Fibroblast of gingiva (primary cell): ENCODE measurements around the gene PSMB2.

Source experiments
- DNase-seq: peaks from one replicate; pipeline ENCODE4 v3.0.0-alpha.2; 2011; ENCODE audit warnings: low read depth

PSMB2 gene

DNA sequence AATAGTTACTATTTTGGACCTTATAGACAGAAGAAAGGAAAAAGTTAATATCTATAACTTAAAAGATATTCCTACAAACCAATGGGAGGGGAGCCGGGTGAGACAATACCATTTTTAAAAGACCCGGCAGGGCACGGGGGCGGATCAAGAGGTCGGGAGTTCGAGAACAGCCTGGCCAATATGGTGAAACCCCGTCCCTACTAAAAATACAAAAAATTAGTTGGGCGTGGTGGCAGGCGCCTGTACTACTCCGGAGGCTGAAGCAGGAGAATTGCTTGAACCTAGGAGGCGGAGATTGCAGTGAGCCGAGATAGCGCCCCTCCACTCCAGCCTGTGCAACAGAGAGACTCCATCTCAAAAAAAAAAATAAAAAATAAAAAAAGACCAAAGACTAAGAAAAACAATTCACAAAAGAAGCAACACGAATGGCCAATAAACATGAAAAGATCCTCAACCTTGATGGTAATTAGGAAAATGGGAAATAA is 1.2 kb upstream of the PSMB2 start:
- no peak for DNase-seq

DNA sequence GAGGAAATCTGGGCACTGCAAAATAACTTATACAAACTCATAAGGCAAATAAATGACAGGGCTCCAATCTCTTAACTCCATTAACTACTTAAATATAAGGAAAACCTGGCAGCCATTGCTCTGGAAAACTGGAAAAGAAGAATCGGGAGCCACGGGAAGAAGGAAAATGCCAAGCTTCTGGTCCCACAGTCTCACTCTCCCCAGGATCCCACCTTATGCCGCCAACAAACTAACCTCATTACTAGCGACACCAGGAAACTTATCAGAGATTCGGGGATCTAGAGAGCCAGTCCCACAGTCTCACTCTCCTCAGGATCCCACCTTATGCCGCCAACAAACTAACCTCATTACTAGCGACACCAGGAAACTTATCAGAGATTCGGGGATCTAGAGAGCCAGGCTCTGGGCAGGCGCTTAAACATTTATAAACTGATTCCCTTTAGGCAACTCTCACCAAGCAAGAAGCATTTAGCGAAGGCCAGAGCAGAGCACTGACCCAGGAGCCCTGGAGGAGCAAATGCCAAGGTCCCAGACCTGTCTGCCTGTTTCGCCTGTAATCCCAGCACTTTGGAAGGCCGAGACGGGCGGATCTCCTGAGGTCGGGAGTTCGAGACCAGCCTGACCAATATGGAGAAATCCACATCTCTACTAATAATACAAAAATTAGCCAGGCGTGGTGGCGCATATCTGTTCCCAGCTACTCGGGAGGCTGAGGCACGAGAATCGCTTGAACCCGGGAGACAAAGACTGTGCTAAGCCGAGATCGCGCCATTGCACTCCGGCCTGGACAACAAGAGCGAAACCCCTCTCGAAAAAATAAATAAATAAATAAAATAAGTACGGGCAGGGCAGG is 720 bp downstream of the PSMB2 start:
- DNase-seq = no peak

DNA sequence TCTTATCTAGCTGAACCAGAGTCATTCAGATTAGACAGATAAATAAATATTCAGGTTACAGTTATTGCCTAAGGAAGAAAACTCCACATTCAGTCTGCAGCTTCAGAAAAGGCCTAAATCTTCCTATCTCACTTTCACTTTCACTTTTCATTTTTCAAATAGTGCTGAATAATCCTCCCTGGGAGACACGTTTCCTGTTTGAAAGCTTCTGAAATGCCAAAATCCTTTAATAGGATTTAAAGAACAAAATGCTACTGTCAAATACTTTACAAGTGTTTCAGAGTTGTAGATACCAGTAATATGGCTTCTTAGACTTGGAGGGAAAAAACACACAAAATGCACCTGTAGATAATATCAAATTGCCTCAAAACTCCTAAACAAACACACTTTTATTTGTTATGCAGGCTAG is 3.9 kb downstream of the PSMB2 start:
- DNase-seq = peak; percentile 26

DNA sequence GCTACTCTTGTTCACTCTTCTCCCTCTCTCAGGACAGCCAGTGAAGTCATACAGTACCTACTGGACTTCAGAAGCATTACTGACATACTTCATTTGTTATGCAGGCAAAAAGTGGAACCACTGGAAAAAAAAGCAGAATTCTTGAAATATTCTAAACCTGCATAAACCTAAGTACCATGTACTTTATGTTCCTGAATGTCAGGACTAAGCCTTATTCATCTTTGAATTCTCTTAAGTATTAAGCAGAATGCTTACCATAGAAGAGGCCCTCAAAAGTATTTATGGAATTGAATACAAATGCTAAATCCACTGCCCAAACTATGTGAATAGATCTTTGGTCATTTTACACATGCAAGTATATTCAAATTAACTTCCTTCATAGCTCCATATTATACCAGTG is 7.8 kb downstream of the PSMB2 start:
- no peak for DNase-seq

DNA sequence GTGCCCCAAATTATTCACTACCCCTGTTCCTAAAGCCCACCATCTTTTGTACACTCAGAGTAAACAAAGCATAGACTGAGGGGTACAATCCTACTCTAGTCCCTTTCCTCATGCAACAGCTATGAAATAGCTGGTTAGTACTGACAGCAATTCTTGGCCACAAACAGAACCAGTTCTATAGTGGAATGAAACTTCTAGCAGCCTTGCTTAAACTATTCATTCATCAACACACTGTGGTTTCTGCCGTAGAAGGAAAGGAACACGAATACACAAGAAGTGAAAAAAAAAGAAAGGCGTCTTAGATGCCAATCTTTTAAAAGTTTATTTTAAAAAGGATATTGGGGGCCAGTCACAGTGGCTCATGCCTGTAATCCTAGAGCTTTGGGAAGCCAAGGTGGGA is 9.9 kb downstream of the PSMB2 start:
- DNase-seq = no peak

DNA sequence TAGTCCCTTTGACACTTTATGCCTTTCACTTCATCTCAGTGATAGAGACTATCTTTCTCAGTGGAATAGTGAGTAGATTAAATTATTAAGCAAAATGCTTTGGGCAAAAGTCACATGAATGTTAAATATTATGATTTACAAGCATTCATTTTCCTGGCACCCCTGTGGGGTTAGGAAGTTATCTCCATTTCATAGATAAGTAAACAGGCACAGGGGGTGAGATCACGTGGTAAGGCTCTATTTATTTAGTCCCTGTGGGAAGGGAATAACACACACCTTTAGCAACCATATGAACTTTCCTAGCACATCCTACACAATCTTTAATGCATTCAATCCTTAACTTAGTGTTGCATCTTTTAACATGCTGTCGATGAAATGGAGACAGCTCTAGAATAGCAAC is 12.3 kb downstream of the PSMB2 start:
- no peak for DNase-seq

DNA sequence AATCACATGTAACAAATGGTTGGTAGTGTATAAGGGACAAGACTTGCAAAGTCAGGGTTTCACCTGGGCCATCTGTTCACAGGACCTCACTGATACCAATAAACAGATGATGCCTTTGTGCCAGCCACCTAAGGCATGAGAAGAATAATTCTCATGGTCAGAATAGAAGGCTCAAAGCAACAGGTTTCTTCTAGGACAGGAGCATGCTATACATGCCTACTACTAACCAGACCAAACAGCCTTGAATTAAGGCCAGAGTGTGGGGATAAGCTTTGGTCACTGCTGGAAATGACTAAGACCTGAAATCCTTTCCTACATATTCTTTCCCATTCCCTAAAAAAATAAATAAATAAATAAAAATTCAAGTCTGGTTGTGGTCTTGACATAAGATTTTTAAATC is 17.5 kb downstream of the PSMB2 start:
- DNase-seq = no peak

DNA sequence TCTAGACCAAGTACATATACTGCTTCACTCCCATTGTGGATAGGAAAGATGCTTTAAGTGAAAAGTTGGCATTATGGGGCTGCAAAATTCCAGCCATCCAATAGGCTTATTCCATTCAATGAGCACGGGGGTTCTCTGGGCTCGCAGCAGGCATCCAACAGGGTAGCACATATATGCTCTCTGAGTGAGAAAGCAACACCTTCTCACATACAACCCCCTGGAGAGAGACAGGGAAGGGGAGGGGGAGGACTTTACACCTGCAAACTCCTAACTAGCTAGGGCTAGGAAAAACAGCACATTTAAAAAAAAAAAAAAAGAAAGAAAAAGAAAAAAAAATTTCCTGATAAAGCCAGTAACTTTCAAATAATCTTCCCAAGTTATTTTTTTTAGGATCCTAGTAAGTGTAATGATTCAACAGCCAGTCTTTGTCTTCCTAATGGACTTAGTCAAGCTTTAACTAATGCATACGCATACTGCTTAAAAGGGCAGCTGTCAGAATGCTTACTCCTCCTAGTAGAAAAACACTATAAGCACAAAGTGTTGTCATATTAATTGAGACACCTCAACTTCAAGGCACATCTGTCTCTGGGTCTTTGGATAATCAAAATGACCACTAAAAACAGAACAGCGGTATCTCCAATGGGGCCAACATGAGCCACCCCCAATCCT is 18.7 kb downstream of the PSMB2 start:
- no peak for DNase-seq

DNA sequence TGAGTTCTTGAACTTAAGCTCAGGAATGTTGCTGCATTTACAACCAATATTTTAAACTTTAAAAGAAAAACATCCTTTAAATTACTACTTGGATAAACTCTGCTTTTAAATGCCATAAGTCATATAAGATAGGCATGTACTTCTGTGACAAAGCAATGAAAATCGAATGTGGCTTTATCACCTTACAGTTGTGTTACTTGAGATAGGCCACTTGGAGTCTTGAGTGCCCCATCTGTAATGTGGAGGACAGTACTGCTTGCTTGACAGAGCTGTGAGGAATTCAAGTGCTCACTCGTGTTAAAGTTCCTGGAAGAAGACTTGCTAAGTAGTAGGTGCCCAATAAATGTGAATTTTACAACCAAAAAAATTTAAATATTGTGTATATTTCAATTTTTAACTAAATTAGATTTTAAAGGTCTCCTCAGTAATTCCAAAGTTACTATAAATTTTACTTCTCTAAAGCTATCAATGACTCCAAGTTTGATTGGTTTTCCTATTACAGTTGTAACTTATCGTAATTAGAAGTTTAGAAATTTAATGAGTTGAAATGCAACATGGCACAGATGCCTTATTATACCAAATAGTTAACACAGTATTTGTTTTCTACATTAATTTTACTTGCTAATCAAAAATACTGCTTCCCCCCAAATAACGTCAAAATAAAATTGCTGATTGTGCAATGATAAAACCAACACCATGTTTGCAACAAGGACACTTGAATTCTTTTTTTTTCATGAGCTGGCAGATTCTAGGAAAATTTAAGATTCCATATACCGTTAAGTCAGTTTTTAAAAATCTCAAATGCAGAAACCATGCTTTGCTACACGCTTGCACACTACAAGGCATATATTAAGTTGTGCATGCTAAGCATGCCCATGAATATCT is 21.8 kb downstream of the PSMB2 start:
- DNase-seq = no peak

DNA sequence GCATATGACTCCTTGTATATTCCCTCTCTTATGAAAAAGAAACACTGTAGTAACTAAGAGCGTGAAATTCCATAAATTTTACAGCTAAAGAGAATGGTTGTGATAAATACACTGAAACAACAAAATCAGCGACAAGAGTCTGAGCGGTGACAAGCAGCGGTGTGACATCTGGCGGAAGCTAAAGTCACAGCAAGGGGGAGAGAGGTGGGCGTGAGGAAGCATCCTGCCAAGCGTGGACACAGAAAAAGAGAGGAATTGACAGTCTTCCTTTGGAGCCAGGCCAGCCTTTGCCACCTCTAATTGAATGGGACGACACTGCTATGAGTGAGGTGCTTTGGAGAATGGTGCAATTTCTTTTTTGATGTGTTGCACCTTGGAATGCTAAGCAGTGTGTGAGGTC is 25.9 kb downstream of the PSMB2 start:
- no peak for DNase-seq

DNA sequence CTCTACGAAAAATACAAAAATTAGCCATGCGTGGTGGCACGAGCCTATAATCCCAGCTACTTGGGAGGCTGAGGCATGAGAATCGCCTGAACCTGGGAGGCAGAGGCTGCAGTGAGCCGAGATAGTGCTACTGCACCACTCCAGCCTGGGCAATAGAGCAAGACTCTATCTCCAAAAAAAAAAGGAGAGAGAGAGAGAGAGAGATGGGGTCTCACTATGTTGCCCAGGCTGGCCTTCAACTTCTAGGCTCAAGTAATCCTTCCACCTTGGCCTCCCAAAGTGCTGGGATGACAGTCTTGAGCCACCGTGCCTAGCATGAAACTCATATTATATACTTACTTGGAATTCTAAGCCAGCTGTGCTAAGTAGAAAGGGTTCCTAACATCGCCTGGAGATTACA is 29.7 kb downstream of the PSMB2 start:
- DNase-seq = no peak

DNA sequence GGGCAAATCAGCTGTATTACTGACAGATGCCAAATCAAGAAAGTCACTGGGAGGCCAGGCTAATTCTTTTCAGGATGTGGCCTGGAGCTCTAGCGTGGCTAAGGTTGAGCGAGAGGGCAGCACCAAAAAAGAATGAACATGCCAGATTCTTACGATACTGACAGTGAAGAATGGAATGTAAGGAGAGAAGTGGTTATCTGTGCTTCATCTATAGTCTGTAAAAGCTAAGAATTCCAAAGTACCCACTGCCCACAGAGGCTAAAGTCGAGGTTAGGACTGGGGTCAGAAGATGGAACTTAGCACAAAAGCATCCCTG is 35.5 kb downstream of the PSMB2 start:
- DNase-seq = no peak

DNA sequence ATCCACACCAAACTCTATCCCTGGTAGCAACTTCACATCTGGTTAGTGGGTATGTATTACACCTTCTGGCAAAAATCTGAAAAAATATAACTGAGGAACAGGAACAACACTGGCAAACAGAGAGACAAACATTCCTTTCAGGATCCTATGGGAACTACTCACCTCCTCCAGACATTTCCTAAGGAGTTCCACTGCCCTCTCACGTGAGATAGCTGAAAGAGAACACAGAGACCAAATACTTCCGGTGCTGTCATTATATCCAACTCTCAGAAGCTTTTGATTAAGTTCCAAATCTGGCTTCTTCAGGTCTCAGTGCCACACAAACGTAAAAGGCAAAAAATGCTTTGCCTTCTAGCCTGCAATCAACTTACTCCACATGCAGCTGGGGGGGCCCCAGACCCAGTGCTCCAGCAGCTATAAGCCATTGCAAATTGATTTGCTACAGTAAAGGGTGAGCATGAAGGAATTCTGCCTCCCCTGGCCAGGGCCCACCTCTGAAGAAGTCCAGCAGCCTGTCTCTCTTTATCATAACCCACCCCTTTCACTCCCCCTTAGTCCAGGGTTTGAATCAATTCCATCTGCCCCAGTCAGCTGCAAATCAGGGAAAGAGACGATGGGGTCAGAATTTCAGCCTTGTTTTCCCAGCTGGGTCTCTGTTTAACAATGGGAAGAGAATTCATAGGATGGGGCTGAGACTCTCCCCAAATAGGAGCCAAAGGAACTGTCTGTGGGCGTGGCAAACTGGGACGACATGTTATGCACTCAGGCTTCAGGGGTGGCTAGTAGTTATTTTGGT is 36.1 kb downstream of the PSMB2 start:
- DNase-seq = no peak

DNA sequence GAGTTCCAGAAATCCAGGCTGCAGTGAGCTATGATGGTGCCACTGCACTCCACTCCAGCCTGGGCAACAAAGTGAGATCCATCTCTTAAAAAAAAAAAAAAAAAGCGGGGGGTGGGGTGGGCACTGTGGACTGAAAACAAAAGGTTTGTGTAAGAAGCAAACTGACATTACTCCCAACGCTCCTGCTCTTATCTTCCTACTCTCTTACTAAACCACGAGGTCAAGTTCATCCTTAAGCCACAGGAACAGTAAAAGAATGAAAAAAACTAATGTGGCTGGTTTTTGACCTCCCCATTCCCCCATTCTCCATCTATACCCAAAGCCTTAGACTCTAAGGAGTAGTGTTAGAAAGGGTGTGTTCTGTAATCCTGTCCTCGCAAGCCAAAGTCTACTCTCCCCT is 37.4 kb downstream of the PSMB2 start:
- no peak for DNase-seq

DNA sequence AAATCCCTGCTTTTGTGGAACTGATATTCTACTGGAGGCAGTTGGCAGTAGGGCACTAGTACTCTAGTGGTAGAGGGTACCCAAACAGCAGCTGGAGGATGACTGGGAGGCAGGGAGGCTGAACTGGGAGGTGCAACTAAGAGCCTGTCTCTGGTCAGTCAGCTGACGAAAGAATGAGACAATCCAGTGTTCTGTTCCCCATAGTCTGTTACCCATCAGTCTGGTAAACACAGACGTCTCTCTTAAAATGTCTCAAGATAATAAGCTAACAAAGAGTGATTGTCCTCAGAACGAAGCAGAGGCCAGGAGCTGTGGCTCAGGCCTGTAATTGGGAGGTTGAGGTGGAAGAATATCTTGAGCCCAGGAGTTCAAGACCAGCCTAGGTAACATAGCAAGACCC is 37.9 kb downstream of the PSMB2 start:
- no peak for DNase-seq

DNA sequence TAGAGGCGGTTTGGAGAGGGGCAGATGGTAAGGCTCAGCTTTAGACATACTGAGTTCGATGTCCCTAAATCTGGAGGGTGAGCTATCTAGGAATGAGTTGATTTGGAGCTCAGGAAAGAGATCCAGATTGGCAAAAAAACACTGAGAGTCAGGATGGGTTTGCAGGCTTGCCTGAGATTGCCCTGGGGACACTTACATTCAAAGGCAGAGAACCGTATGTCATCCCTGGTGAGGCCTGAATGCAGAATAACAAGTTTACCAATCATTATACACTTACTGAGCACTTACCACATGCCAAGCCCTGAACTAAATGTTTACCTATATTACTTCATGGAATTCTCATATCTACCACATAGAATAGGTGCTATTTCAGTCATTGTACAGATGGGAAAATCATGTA is 40.7 kb downstream of the PSMB2 start:
- no peak for DNase-seq

DNA sequence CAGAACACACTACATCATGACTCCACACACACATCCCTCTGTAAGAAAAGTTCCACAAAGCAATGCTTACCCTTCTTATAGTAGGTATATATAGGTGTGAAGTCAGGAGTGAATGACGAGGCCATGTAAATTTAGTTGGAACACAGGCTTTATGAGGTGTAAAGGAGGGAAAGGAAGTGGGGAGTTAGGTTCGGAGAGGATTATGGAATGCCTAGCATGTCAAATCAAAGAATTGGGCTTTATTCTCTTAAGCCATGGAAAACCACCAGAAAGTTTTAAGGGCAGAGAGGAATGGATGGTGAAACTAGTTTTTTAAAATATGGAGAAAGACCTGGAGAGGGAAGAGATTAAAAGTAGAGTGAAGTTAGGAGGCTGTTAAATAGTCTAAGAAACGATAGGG is 41.9 kb downstream of the PSMB2 start:
- no peak for DNase-seq

DNA sequence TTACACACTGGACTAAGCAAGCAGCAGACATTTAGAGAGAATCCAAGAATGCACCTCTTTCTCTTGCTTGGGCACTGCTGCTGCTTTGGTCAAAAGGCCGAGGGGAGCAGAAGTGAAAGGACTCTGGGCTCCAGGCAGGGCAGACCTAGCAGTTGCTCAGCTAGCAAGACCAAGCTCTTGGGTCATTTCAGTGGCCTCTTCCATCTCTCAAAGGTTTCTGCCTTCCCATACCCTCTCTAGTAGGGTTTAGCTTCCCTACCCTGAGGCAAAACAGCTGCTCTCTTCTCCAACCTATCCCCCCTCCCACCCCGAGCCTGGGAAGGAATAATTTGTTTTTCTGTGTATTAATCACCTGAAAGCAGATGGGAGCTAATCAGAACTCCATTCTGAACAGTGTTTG is 42.4 kb downstream of the PSMB2 start:
- no peak for DNase-seq

DNA sequence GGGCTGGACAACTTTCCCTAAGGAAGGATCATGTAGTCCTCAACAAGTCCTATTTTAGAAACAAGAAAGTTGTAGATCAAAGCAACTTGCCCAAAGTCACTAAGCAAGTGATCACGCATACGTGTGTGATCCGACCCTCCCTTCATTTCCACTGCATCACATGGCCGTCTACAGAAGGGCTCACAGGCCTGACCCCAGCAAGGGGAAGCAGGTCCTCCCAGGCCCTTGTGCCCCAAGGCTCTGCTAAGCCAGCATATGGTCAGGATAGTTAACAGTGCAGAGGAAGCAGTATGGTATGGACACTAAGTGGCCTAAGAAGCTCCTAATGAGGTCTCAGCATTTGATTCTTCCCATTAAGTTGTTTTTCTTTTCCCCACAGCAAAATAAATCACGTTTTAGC is 43.5 kb downstream of the PSMB2 start:
- DNase-seq = no peak

DNA sequence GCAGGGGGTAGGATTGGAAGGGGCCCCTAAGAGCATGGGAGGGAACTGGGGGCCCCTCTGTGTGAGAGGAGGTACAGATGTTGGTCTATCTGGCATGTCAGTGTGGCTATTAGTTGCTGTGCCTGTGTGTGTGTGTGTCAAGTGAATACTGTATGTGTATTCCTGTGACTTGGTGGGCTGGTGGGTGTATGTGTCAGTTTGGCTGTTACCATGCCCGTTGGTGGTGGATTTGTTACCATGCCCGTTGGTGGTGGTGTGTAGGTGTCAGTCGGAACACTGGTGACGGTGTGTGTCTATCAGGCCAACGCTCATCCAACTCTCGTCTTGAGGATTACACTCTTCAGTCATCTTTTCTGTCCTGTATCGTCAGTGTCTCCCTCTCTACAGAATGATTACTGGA is 45.6 kb downstream of the PSMB2 start:
- DNase-seq = no peak

DNA sequence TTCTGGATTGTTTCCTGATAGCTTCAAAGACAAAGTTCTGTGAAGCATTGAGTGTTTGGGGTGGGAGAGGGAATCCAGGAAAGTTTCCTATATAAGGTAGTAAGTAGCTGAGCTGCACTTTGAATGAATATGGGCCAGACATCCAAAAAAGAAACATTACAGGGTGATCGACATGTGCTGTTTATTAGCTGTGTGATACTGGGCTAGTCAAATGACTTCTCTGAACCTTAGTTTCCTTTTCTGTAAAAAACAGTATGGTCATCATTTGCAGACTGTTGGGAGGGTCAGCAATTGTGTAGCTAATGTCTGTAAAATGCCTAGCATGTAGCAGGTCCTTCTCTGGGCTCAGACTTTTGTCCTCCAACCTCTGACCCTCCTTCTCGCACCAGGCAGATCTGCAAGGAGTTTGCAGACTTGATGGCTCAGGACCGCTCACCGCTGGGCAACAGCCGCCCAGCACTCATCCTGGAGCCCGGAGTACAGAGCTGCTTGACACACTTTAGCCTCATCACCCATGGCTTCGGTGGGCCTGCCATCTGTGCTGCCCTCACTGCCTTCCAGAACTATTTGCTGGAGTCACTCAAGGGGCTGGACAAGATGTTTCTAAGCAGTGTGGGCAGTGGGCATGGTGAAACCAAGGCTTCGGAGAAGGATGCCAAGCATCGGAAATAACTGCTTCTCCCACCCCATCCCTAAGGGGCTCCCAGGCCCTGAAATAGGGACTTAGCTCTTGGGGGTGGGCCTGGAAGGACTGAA is 47.1 kb downstream of the PSMB2 start:
- no peak for DNase-seq
